ENCODE results near the gene CACNA1F. TPM values are rescaled to one million over a fixed set of nuclear protein-coding genes. Genes with fewer than 3 reads are reported as not detected.

CACNA1F gene
- total RNA-seq, 1 donor, result not detected

DNA sequence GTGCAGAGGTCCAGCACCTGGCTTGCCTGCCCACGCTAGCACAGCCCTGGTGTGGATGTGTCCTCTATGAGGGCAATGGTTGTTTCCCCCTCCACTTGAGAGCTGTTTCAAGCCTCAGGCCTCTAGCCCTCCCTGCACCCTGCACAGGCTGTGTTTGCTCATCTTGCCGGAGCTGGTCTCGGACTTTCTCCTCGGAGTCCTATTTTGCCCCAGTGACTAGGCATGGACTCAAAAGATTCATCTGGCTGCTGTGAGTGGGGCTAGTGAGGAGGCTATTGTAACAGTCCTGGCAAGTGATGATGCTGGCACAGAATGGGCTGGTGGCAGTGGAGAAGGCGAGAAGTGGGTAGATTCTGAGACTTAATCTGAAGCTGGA, 25.6 kb upstream of the CACNA1F start:
- no peak overlapping the region for H3K4me3 ChIP-seq (ENCODE audit: low read depth, low read length)
- DNase-seq (ENCODE audit: low read depth), result no peak
- TF ChIP-seq CTCF (IDR thresholded peaks at IDR 0.05; ENCODE audit: insufficient read depth, low read depth, low read length), result no peak

DNA sequence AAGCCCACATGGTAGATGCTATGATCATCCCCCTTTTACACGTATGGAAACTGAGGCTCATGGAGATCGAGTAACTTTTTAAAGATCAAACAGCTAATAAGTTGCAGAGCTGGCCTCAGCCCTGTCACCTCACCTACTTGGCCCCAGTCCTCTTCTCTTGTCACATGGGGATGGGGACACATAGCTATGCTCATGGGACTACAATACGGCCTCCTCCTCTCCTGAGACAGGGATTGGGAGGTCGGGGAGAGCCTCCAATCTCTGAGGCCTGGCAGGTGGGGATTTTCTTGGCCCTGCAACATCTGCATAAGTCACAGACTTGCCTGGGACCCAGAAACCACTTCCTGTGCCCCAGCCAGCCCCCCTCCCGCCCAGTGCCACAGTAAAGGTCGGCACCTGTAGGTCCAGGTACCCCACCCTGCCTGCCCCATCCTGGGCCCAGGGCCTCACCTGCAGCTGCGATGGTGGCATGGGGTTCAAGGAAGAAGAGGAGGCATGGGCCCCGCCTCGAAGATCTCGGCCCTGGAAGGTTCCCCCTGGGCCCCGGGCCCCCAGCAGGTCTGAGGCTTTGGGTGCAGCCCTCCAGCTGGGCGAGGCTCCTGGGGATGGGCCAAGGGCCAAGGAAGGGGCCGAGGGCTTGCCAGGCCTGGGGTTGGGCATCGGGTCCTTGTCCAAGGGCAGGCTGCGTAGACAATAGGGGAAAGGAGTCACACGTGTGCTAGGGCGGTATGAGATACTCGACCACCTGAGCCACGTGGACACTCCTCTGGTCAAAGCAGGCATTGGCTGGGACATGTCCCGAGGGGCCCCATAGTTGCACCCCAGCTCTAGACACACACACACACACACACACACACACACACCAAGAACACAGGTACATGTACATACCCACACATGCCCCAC, 25.0 kb upstream of the CACNA1F start:
- TF ChIP-seq CTCF (IDR thresholded peaks at IDR 0.05; ENCODE audit: insufficient read depth, low read depth, low read length), result no peak
- no peak for DNase-seq (ENCODE audit: low read depth)
- no peak overlapping the region for H3K4me3 ChIP-seq (ENCODE audit: low read depth, low read length)

DNA sequence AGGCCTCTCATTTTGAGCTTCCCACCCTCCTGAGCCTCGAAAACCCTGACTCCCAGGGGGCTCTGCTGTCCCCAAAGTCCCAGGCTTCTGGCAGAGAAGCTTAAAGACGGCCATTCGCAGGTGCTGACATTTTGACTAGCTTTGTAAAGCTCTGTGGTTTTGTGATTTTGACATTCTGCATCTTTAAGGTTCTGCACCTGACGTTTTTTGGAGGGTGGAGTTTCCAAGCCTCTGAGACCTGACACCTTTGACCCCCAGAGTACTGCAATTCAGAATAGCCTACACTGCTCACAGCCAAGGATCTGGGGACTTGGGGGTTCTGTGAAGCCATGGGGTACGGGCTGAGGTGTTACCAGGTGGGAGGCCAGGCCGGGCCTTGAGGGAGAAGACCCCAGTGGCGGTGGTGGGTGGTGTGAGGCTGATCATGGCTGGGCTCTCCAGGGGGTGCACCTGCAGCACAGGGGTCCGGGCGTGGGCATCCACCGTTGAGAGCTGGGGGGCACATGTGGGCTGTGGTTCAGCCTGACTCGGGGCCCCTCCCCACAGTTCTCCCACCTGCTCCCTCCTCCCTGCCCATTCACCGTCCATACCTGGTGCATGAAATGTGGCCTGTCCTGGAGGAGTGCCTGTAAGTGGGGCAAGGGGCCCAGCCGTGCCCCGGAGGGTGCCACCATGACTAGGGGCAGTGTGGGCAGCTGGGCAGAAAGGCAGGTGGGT, 24.1 kb upstream of the CACNA1F start:
- TF ChIP-seq CTCF (IDR thresholded peaks at IDR 0.05; ENCODE audit: insufficient read depth, low read depth, low read length), result no peak
- DNase-seq (ENCODE audit: low read depth), result no peak
- H3K4me3 ChIP-seq (ENCODE audit: low read depth, low read length), result no peak overlapping the region

GRCh38 chrX:49256268-49256995, 23.3 kb upstream of the CACNA1F start:
- no peak for TF ChIP-seq CTCF (IDR thresholded peaks at IDR 0.05; ENCODE audit: insufficient read depth, low read depth, low read length)
- no peak for DNase-seq (ENCODE audit: low read depth)
- H3K4me3 ChIP-seq (ENCODE audit: low read depth, low read length), result no peak overlapping the region

GRCh38 chrX:49254639-49255038, 21.5 kb upstream of the CACNA1F start:
- DNase-seq (ENCODE audit: low read depth), result no peak
- TF ChIP-seq CTCF (IDR thresholded peaks at IDR 0.05; ENCODE audit: insufficient read depth, low read depth, low read length), result no peak
- no peak overlapping the region for H3K4me3 ChIP-seq (ENCODE audit: low read depth, low read length)

DNA sequence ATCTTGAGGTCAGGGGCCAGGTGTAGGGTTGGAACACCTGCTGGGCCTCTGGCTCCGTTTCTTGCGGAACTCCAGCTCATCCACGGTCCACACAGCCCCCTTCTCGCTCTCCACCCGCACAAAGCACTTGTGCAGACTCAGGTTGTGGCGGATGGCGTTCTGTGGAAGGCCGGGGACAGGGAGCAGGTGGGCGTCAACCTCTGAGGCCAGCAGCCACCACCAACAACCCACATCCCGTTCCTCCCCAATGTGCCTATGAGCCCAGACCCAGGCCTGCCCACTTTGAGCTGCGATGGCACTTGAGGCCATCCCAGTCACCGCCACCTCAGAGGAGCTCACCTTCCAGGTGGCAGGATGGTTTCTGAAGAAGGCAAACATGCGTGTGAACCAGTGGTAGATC, 18.2 kb upstream of the CACNA1F start:
- no peak for TF ChIP-seq CTCF (IDR thresholded peaks at IDR 0.05; ENCODE audit: insufficient read depth, low read depth, low read length)
- H3K4me3 ChIP-seq (ENCODE audit: low read depth, low read length), result no peak overlapping the region
- no peak for DNase-seq (ENCODE audit: low read depth)

Data from fibroblast of villous mesenchyme (primary cell).